ENCODE measurements around the gene ZNF420.
"Not testable (repeated sequence)": the region's sequence is repeated elsewhere in the genome, so short reads cannot be mapped to it uniquely, and the experiment has no call there.

The ZNF420 gene

DNA sequence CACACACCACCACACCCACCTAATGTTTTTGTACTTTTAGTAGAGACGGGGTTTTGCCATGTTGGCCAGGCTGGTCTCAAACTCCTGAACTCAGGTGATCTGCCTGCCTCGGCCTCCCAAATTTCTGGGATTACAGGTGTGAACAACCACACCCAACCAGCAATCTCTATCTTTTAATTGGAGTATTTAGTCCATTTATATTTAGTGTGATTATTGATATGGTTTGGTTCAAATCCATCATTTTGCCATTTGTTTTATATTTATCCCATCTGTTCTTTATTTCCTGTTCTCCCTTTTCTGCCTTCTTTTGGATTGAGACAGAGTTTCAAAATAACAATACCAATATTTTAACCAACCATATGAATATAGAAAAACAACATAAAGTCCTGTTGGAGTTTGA is 4.1 kb downstream of the ZNF420 start:
- DNase-seq (ENCODE audit: extremely low spot score), result no peak
- ChIA-PET CTCF (no interaction called here), POLR2A (no interaction called here)
- no peak for TF ChIP-seq CTBP1 (IDR thresholded peaks at IDR 0.05; ENCODE audit: borderline replicate concordance)
- no peak for TF ChIP-seq NFRKB (IDR thresholded peaks at IDR 0.05)
- TF ChIP-seq HDGF (IDR thresholded peaks at IDR 0.05; ENCODE audit: borderline replicate concordance), result no peak
- TF ChIP-seq ZNF384 (IDR thresholded peaks at IDR 0.05), result no peak
- no peak for TF ChIP-seq FOXM1 (IDR thresholded peaks at IDR 0.05; ENCODE audit: borderline replicate concordance)
- no peak for TF ChIP-seq ELF4 (IDR thresholded peaks at IDR 0.05)
- TF ChIP-seq, protein P1, sequence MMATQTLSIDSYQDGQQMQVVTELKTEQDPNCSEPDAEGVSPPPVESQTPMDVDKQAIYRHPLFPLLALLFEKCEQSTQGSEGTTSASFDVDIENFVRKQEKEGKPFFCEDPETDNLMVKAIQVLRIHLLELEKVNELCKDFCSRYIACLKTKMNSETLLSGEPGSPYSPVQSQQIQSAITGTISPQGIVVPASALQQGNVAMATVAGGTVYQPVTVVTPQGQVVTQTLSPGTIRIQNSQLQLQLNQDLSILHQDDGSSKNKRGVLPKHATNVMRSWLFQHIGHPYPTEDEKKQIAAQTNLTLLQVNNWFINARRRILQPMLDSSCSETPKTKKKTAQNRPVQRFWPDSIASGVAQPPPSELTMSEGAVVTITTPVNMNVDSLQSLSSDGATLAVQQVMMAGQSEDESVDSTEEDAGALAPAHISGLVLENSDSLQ (IDR thresholded peaks at IDR 0.05), result no peak
- TF ChIP-seq BHLHE40 (IDR thresholded peaks at IDR 0.05; ENCODE audit: borderline replicate concordance), result no peak
- TF ChIP-seq FOXA1 (IDR thresholded peaks at IDR 0.05), result no peak
- no peak for TF ChIP-seq SUZ12 (IDR thresholded peaks at IDR 0.05)
- TF ChIP-seq LEF1 (IDR thresholded peaks at IDR 0.05; ENCODE audit: borderline replicate concordance), result no peak

DNA sequence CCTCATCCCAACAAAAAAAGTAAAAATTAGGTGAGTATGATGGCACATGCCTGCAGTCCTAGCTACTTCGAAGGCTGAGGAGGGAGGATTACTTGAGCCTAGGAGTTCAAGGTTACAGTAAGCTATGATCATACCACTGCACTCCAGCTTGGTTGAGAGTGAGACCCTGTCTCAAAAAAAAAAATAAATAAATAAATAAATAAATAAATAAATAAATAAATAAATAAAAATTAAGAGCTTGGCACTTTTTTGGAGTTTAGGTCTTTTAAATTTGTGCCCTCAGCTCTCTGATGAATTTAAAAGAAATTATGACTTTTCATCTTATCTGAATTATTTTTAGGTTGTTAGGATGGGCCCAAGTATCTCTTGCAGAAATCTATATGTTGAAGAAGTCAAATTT is 8.9 kb downstream of the ZNF420 start:
- TF ChIP-seq FOXK2 (IDR thresholded peaks at IDR 0.05) (no peak), L3MBTL2 (conservative IDR thresholded peaks at IDR 0.05) (no peak), HDGF (IDR thresholded peaks at IDR 0.05; ENCODE audit: borderline replicate concordance) (no peak), SP1 (IDR thresholded peaks at IDR 0.05) (no peak), ELF4 (IDR thresholded peaks at IDR 0.05) (no peak), TARDBP (IDR thresholded peaks at IDR 0.05) (no peak), FOXM1 (IDR thresholded peaks at IDR 0.05; ENCODE audit: borderline replicate concordance) (no peak), NFRKB (IDR thresholded peaks at IDR 0.05) (no peak)
- ChIA-PET POLR2A (no interaction called here), CTCF (no interaction called here)
- no peak for DNase-seq (ENCODE audit: extremely low spot score)

DNA sequence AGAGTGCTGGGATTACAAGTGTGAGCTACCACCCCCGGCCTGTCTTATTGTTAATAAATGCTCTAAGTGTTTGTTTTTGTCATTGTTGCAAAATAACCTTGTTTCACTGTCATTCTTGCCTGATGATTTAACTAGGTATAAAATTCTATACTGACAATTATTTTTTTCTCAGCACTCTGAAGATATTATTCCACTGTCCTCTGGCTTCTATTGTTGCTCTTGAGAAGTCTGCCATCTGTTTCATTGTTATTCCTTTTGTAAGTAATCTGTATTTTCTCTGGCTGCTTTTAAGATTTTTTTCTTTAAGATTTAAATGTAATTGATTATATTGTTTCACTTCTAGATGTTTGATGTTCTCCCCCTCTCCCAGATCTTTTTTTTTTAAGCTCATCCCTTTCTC is 17.6 kb downstream of the ZNF420 start:
- no peak for DNase-seq (ENCODE audit: extremely low spot score)
- ChIA-PET POLR2A (no interaction called here), CTCF (no interaction called here)
- TF ChIP-seq ARNT (IDR thresholded peaks at IDR 0.05) (no peak), ELF4 (IDR thresholded peaks at IDR 0.05) (no peak), CTBP1 (IDR thresholded peaks at IDR 0.05; ENCODE audit: borderline replicate concordance) (no peak), BHLHE40 (IDR thresholded peaks at IDR 0.05; ENCODE audit: borderline replicate concordance) (no peak), FOXA1 (IDR thresholded peaks at IDR 0.05) (no peak), SUZ12 (IDR thresholded peaks at IDR 0.05) (no peak), TARDBP (IDR thresholded peaks at IDR 0.05) (no peak), FOXK2 (IDR thresholded peaks at IDR 0.05) (no peak), SP1 (IDR thresholded peaks at IDR 0.05) (no peak), HDGF (IDR thresholded peaks at IDR 0.05; ENCODE audit: borderline replicate concordance) (no peak), L3MBTL2 (conservative IDR thresholded peaks at IDR 0.05) (no peak), LEF1 (IDR thresholded peaks at IDR 0.05; ENCODE audit: borderline replicate concordance) (no peak), FOXM1 (IDR thresholded peaks at IDR 0.05; ENCODE audit: borderline replicate concordance) (no peak)

DNA sequence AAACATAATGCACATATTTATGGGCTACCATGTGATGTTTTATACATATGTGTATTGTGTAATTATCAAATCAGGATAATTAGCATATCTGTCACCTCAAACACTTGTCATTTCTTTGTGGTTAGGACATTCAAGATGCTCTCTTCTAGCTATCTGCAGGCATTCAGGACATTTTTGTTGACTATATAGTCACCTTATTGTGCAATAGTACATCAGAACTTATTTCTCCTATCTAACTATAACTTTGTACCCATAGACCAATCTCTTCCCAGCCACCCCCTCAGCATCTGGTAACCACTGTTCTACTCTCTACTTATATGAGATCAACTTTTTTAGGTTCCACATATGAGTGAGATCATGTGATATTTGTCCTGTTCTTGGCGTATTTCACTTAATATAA is 20.3 kb downstream of the ZNF420 start:
- POLR2A ChIA-PET, result no interaction called here
- DNase-seq (ENCODE audit: extremely low spot score), result no peak
- no peak for TF ChIP-seq CTBP1 (IDR thresholded peaks at IDR 0.05; ENCODE audit: borderline replicate concordance)
- TF ChIP-seq BHLHE40 (IDR thresholded peaks at IDR 0.05; ENCODE audit: borderline replicate concordance), result no peak
- TF ChIP-seq, protein P1 (IDR thresholded peaks at IDR 0.05), result no peak
- TF ChIP-seq SP1 (IDR thresholded peaks at IDR 0.05), result no peak
- no peak for TF ChIP-seq ELF4 (IDR thresholded peaks at IDR 0.05)
- no peak for TF ChIP-seq LEF1 (IDR thresholded peaks at IDR 0.05; ENCODE audit: borderline replicate concordance)
- no peak for TF ChIP-seq TARDBP (IDR thresholded peaks at IDR 0.05)
- TF ChIP-seq HDGF (IDR thresholded peaks at IDR 0.05; ENCODE audit: borderline replicate concordance), result no peak
- TF ChIP-seq SUZ12 (IDR thresholded peaks at IDR 0.05), result no peak
- CTCF ChIA-PET, result no interaction called here

DNA sequence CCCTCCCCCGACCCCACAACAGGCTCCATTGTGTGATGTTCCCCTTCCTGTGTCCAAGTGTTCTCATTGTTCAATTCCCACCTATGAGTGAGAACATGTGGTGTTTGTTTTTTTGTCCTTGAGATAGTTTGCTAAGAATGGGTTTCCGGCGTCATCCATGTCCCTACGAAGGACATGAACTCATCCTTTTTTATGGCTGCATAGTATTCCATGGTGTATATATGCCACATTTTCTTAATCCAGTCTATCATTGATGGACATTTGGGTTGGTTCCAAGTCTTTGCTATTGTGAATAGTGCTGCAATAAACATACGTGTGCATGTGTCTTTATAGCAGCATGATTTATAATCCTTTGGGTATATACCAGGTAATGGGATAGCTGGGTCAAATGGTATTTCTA is 25.9 kb downstream of the ZNF420 start:
- POLR2A ChIA-PET; CTCF ChIA-PET; DNase-seq (ENCODE audit: extremely low spot score): not testable (repeated sequence)

DNA sequence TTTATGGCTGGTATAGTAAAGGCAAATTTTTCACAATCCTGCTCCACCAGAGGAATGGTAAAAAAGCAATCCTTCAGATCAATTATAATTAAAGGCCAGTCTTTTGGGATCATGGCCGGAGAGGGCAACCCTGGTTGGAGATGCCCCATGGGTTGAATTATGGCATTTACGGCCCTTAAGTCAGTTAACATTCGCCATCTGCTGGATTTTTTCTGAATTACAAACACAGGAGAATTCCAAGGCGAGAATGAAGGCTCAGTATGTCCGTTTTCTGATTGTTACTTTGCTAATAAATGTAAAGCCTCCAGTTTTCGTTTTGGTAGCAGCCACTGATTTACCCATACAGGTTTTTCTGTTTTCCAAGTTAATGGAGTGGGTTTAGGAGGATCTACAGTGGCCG is 33.5 kb downstream of the ZNF420 start:
- DNase-seq (ENCODE audit: extremely low spot score); POLR2A ChIA-PET; CTCF ChIA-PET: not testable (repeated sequence)

DNA sequence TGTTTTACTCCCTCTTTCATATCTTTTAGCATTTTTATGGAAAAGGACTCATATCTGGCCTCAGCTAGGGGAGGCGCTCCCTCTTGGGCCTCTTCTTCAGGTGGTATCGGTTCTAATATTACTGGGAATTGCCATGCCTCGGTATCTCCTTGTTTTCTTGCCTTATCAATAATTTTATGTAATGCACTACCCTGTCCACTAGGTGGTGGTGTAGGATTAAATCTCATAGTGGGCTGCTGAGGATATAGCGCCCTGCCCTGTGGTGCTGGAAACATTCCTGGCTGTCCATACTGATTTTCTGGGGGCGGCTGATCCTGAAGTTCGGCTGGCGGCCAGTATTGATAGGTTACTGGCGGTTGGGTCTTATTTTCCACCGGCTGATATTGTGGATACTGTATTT is 35.8 kb downstream of the ZNF420 start:
- CTCF ChIA-PET, result no interaction called here
- TF ChIP-seq SP1 (IDR thresholded peaks at IDR 0.05), result no peak
- no peak for TF ChIP-seq LEF1 (IDR thresholded peaks at IDR 0.05; ENCODE audit: borderline replicate concordance)
- no peak for TF ChIP-seq ARNT (IDR thresholded peaks at IDR 0.05)
- TF ChIP-seq TARDBP (IDR thresholded peaks at IDR 0.05), result no peak
- no peak for TF ChIP-seq CTBP1 (IDR thresholded peaks at IDR 0.05; ENCODE audit: borderline replicate concordance)
- no peak for TF ChIP-seq HDGF (IDR thresholded peaks at IDR 0.05; ENCODE audit: borderline replicate concordance)
- no peak for TF ChIP-seq FOXA1 (IDR thresholded peaks at IDR 0.05)
- no peak for TF ChIP-seq FOXK2 (IDR thresholded peaks at IDR 0.05)
- no peak for TF ChIP-seq NFRKB (IDR thresholded peaks at IDR 0.05)
- TF ChIP-seq BHLHE40 (IDR thresholded peaks at IDR 0.05; ENCODE audit: borderline replicate concordance), result no peak
- TF ChIP-seq ZNF384 (IDR thresholded peaks at IDR 0.05), result no peak
- no peak for TF ChIP-seq SUZ12 (IDR thresholded peaks at IDR 0.05)
- no peak for TF ChIP-seq L3MBTL2 (conservative IDR thresholded peaks at IDR 0.05)
- TF ChIP-seq, protein P1 (IDR thresholded peaks at IDR 0.05), result no peak
- no peak for TF ChIP-seq ELF4 (IDR thresholded peaks at IDR 0.05)
- TF ChIP-seq FOXM1 (IDR thresholded peaks at IDR 0.05; ENCODE audit: borderline replicate concordance), result no peak
- DNase-seq (ENCODE audit: extremely low spot score), result no peak
- POLR2A ChIA-PET, result no interaction called here

DNA sequence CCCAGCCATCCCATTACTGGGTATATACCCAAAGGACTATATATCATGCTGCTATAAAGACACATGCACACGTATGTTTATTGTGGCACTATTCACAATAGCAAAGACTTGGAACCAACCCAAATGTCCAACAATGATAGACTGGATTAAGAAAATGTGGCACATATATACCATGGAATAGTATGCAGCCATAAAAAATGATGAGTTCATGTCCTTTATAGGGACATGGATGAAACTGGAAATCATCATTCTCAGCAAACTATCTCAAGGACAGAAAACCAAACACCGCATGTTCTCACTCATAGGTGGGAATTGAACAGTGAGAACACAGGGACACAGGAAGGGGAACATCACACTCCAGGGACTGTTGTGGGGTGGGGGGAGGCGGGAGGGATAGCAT is 43.9 kb downstream of the ZNF420 start:
- CTCF ChIA-PET; DNase-seq (ENCODE audit: extremely low spot score); POLR2A ChIA-PET: not testable (repeated sequence)
